Stimulated activated CD4-positive, alpha-beta T cell treated with anti-CD3 and anti-CD28 coated beads, Interleukin-12 subunit alpha, Interleukin-12 subunit beta, amount 100 ng/mL, for 4 hours (primary cell): ENCODE measurements around the gene GALNT13.

Experiments used
- DNase-seq: peaks from one replicate; pipeline ENCODE4 v3.0.0-alpha.2; 2020

Gene GALNT13

DNA sequence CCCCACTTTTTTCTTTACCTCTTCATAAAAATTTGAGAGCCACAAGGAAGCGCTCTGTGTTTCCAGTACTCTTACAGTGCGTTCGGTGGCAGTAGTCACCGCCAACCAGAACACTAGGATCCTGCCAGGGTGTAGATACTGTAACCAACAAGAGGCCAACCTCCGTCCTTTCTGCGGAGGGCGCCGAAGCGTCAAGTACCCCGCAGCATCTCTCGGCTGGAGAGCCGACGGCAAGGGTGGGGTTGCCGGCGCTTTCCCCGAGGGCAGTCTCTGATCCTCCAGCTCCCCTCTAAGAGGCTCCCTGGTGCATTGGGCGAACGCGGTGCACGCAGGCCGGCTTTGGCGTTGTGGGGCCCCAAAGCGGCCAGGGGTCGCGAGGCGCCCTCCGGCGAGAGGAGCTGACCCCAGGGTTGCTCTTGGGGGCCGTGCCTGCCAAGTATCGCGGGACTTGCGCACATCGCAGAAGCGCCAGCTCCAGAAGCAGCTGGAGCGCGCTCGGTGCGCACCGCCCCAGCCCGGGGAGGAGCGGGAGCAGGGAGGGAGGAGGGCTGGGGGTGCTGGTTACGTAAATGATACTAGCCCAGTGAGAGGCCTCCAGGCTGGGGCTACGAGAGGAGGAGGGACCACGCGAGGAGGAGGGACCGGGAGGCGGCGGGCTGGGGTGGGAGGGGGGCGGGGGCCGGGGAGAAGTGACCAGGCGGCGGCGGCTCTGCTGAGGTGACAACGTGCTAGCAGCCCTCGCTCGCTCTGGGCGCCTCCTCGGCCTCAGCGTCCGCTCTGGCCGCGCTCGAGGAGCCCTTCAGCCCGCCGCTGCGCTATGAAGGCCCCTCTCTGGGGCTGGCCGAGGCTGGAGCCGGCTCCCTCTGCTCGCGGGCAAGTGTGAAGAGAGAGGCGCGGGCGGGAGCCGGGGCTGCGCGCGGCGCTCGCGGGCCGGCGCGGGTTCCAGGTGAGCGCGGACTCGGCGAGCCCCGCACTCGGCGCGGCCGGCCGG, at the start of gene GALNT13:
GALNT13 (plus strand) TSS at position 692 of the 991 bp plus-strand sequence.
- DNase-seq, result no peak

DNA sequence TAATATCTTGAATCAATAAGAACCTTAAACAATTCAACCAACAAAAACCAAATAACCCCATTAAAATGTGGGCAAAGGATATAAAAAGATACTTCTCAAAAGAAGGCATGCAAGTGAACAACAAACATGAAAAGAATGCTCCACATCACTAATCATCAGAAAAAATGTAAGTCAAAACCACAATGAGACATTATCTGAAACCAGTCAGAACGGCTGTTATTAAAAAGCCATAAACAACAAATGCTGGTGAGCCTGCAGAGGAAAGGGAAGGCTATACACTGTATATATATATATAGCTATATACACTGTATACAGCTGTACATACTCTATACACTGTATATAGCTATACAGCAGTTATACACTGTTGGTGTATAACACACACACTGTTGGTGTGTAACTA, 47.8 kb upstream of the GALNT13 start:
- DNase-seq, result no peak

DNA sequence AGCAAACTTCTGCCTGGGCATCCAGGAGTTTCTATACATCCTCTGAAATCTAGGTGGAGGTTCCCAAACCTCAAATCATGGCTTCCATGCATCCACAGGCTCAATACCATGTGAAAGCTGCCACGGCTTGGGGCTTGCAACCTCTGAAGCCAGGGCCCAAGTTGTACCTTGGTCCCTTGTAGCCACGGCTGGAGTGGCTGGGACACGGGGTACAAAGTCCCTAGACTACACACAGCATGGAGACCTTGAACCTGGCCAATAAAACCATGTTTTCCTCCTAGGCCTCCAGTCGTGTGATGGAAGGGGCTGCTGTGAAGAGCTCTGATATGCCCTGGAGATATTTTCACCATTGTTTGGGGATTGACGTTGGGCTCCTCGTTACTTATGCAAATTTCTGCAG, 43.4 kb upstream of the GALNT13 start:
- no peak for DNase-seq

DNA sequence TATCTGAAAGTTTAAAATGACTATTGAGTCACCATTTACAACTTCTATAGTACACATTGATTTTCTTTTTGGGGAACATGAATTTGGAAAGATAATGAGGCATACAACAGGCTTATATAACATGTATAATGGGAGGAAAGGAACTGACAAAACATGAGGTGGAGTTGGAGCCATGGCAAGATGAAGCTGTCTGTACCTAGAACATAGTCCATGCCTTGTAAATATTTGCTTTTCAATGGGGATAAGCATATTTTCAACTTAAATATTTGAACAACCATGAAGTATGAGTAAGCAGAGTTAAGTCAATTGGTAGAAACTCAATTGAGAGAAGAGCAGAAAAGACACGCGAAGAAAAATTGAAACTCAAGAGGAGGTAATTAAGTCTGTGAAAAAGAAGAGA, 37.1 kb upstream of the GALNT13 start:
- no peak for DNase-seq

DNA sequence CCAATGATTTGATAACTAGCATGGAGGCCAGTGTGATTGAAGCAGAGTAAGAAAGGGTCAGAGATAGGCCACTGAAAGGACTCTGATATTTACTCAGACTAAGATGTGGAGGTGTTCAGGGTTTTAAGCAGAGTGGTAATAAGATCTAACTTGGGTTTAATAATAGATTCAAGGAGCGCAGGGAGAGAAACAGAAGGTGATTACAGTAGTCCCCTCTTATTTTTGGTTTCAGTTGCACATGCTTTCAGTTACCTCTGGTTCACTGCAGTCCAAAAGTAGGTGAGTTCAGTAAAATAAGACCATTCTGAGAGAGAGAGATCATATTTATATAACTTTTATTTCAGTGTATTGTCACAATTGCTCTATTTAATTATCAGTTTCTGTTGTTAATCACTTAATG, 13.5 kb upstream of the GALNT13 start:
- DNase-seq, result no peak

DNA sequence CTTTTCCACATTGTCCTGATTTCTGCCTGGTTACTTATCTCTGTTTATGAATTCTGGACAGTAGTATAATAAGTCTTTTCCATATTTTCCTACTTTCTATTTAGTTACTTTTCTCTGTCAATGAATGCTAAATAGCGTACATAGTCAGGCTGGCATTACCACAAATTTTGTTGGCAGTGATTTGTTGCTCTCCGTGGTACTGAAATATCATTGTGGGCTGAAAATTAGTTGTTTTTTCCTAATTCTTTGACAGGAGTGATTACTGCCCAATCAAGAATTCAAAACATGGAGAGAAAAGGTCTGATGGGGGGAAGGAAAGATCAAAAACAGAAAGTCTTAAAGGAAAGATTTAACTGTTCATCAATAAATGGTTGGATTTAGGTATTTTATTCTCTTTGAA, 7.7 kb upstream of the GALNT13 start:
- DNase-seq, result no peak

DNA sequence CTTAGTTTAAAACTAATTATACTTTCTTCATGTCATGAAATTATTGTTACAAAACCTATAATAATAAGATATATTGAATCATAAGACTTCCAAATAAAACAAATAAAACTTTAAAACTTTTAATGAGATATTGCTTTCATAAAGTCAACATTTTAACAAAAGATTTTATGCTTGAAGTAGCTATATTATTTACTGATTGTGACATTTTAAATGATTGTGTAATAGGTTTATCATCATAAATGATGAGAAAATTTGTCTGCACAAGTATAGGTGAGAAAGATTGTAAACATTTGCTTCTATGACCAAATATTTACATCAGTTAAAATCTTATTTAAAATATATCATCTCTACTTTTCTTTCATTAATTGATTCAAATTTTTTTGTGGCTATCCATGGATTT, 5.1 kb upstream of the GALNT13 start:
- DNase-seq, result no peak

DNA sequence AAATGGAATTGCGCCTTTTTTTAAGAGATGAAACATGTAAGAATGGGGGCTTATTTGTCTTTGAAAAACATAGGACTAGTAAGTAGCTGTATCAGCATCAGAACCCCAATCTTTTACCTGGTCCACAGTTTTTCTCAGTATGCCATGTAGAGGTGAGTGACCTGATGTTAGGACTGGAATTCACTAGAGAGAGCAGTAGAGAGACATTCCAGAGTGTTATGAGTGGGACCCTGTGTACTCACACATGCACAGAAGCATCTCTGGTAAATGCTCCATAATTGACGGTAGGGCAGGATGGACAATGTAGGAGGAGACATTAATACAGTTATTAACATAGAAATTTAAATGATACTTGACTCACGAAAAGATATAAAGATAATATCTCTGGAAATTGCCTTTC, 1.4 kb upstream of the GALNT13 start:
- DNase-seq, result no peak

DNA sequence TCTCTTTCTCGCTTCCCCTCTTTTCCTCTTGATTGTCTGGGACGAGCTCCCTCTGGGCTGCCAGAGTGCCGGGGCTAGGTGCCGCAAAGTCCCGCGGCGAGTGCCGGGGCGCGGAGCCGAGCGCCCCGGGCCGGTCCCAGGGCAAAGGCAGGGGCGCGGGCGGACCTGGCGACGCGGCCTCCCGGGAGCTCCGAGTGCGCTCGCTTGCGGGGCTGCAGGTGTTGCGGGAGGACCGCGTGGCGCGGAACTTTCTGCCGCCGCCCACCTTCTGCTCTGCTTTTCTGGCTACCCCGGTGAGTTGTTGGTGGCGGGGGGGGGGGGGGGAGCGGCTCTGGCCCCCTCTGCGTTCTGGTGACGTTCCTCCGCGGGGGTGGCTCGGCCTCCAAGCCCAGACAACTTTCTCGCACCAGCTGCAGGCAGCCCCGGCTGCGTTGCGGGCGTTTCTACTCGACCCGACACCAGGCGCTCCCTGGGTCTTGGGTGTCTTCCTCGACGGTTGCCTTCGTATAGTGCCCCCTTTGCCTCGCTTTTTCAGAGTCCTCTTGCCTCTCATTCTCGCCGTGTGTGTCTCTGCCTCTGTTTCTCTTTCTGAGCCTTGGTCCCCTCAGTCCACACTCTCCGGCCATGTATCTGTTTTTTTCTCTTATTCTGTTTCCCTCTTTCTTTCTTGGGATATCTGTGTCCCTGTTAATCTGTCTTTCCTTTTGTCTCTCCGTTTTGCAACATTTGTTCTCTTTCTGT, 759 bp downstream of the GALNT13 start:
- DNase-seq, result no peak

DNA sequence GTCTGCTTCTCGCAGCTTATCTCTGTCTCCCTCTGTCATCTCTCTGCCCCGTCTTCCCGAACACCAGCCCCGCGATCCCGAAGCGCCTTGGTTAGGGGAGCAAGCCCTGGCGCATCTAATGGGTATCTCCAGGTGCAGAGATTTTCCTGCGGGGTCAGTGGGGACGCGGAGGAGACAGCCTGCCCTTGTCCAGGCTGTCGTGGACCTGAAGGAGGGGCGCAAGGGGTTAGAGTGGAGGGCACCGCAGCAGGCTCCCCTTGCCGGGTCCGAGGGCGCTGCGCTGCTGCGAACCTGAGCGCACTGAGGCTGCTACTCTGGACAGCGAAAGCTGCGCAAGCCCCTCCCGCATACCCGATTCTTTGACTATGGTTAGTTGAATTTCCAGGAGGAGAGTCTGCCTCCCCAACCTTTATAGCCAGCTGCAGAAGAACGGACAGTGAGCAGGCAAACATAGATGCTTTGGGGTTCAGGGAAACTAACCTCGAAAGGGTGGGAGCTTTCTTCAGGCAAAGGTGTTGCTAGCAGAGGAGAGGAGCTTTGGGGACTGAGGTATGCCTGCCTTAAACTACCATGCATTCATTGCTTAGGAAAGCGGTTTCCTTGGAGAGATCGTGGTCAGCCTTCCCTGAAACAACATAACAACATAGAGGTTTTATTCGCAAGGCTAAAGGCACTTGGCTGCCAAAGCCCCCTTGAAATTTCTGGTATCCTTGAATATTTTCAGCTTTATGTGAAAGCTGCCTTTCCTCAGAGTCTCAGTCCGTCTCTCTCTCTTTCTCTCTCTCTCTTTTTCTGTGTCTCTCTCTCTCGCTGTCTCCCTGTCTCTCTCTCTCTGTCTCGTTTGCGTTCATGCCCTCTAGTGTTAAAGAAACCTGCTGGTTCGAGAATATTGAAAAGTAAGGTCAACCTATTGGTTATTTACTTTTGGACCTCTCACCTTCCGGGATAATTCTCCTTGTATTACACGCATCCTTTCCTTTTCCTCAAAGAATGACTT, 1.6 kb downstream of the GALNT13 start:
- DNase-seq, result no peak

DNA sequence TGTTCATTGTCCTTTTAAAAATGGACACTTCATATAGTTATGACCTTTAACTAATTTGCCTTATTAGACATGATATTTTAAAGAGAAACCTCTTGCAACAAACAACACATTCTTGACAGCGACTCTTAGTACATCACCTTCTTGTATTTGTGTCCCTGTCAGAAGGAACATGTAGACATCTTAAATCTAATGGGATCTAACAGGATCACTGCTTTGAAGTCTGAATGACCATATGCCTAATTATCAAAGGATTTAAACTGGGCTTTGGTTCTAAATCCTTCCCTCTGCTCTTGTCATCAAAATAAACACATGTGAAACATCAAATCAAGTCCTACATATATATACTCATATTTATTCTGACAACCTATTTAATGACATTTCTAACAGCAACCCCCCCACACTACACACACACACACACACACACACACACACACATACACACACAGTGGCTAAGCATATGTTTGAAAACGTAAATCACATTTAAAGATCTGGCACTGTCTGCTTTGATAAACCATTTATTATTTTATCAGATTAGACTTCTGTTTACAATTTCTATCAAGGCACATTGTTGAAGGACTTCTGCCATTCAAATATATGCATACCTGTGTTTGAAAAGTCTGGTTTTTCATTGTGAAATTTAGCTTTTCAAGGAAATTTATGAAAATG, 4.2 kb downstream of the GALNT13 start:
- no peak for DNase-seq

DNA sequence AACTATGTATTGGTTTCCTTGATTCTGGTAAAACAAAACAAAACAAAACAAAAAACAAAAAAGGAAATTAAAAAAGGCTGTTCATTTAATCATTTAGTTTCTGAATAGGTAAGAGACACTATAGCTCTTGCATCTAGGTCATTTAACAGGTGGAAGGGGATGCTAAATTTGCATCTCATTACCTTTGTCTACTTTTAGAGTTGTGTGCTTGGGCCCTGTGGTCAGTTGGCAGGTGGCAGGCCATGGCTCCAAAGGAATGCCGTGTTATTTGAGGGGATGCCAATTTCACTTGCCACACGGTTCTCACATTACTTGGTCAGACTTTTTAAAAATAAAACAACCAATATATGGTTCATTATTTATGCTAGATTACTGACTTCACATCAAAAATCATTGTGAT, 9.2 kb downstream of the GALNT13 start:
- DNase-seq, result no peak

DNA sequence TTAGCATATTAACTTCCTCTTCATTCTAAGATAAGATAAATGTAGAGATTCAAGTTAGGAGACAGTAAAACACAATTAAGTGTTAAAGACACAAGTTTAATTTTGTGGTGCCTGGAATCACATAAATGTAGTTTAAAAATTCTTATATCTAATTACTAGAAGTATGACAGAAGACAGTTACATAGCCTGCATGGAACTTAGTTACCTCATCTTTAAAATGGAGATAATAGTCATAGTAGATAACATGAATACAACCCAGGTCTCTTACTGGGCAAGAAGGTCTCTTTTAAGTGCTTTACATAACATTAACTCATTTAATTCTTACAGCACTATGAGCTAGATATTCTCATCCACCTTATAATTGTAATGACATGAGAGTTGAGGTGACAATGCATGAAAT, 15.1 kb downstream of the GALNT13 start:
- no peak for DNase-seq

DNA sequence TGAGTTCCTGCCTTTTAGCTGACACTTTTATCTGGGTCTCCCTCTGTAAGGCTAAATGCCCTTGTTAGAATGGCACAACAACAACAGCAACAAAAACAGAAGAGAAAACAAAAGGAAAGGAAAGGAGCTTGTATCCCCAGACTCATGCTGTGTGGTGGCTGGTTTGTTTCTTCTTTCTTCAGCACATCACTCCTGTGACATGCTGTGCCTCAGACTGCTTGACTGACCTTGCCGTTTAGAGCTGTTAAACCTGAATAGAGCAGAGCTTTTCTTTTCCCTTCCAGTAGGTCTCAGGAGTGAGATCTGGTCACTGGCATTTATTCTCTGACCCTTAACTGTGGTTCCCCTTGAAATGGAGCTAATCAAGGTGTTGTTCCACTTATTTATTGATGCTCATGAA, 18.9 kb downstream of the GALNT13 start:
- no peak for DNase-seq

DNA sequence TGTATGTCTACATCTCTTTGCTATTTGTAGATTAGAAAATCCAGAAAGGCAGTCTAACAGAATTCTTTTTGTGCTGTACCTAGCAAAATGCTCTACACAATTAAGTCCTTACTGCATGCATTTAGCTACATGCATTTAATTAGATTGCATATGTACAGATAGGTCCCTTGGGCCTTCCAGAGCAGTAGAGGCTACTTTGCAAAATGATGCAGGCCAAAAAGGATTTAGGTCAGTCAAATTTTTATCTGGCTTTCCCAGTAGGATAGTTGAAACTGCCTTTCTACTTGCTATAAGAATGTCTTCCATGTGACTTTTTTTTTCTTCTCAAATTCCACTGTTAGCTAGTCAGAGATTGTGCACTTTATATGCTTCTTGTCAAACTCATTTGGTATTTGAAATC, 19.3 kb downstream of the GALNT13 start:
- no peak for DNase-seq

DNA sequence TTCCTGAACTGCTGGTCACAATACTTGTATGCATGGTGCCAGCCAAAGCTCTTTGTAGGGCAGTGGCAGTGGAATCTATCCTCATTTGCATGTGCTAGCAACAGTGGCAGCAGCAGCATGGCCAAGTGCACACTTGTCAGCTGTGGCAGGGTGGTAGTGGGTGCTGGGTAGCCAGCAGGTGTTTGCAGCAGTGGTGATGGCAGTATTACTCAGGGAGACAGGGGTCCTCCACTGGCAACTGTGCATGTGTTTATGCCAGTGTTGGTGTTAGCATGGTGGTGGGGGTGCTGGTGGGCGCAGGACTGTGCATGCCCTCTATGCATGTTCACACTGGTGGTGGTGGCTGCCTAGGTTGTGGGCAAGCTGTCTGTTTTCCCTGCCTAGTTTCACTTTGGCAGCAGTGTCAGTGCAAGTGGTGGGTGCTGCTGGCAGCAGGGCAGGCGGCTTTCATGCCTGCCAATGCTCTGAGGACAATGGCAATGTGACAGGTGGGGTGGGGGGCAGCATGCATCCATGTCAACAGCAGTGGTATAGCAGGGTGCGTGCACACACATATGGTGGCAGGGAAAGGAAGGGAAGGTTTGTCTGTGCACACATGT, 41.2 kb downstream of the GALNT13 start:
- DNase-seq, result no peak

DNA sequence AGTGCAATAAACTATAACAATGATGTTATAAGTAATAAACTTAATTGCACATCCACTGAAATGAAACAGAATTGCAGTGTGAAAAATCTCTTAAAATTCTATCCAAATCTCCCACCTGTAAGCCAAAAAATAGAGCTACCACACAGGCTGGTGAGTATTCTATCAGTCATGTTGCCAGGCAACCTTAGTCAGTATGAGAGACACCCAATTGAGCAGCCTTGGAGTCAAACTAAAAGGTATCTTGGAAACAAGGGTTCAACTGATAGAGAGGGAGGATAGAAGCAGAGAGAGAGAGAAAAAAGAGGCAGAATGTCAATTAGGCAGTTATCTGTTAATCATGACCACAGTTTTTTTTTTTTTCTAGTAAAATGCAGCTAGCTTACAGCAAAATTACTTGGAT, 45.8 kb downstream of the GALNT13 start:
- no peak for DNase-seq

DNA sequence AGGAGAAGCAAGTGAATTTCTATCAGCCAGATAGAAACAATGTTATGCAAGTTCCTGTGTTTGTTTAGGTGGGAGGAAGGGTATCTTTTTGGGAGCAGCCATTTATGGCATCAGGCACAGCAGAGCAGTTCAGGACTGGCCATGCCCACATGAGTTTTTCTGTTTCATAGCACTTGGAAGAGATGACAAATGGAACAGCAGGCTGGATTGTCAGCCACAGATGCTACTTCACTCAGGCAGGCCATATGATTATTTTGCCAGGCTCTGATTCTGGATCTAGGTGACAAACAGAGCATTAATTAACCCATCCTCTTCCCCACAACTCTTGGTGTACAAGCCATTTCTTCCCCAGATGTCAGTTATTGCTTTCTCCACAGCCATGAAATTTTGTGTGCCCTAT, 63.8 kb downstream of the GALNT13 start:
- DNase-seq, result no peak

DNA sequence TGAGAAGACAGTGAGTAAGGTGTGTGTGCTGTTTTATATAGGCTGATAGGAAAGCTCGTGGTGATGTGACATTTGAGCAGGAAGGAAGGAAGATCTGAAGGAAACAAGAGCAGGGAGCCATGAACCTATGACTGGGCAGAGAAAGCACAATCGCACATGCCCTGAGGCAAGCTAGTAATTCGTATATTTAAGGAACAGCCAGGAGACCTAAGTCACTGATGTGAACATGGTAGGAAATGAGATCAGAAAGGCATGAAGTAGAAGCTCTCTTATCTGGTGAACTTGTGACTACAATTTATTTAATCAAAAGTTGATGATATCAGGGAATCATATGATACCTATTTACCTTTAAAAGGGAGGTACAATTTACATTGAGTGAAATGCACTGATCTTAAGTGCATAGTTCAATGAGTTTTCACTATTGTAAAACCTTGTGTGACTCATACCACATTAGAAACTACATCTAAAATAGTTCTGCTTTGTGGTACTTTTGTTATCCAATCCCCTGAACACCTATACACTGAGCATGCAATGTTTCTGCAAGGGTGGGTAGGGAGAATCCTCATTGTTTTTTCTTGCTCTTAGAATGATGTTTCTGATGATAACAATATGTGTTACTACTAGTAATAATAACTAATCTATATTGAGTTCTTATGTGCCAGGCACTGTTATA, 67.5 kb downstream of the GALNT13 start:
- no peak for DNase-seq

DNA sequence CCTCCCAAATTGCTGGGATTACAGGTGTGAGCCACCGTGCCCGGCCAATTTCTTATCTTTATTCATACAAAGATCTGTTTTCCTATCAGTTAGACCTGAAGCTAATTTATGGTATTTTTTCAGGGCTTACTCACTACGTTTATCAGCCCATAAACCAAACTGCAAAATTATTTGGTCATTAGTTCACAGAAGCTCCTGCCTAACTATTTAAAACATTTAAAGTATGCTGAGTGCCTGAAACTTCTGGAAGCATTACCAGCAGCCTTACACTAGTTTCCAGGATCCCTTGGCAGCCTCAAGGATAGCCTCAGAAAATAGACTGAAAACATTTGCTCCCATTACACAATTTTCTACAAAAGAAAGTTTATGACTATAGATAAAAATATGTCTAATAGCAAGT, 68.8 kb downstream of the GALNT13 start:
- DNase-seq, result no peak

DNA sequence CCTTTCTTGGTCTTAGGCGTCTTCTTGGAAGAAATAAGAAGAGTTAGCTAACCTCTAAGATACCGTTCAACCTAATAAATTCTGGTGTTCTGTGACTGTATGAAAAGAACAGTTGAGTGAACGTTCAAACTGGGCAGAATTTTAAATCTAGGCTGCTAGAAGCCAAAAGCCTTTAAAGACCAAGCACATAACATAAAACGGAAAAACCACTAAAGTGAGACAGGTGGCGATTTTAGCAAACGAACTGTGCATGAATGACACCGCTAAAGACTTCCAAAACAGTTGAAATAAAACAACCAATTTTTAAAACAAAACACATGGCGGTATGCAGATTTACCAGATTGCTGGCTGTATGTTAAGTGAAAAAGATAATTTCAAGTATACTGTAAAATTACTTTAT, 73.1 kb downstream of the GALNT13 start:
- DNase-seq, result no peak
